GM19397 (cell line): ENCODE data around the gene CES2.

Experiments
- ATAC-seq: cut with Tn5 transposase; IDR thresholded peaks from one replicate; pipeline ENCODE4 v1.9.1; 2021; ENCODE audit warnings: mild to moderate bottlenecking, moderate library complexity; ENCODE audit not compliant: unreplicated experiment

CES2 gene

GRCh38 chr16:66918803-66919568 is 16.3 kb upstream of the CES2 start, which contains the start of gene CDH16:
Gene CDH16, minus strand, starts transcription at chr16:66918885. Its CDS starts 820 bp downstream, at chr16:66918065.
- no peak for ATAC-seq

GRCh38 chr16:66919569-66920298 is 15.6 kb upstream of the CES2 start:
- ATAC-seq, result no peak

GRCh38 chr16:66920299-66920590 is 15.1 kb upstream of the CES2 start:
- ATAC-seq, result no peak

- no peak for ATAC-seq
Measured at GRCh38 chr16:66920924-66921680, 14.2 kb upstream of the CES2 start.

GRCh38 chr16:66921729-66922450 is 13.4 kb upstream of the CES2 start:
- ATAC-seq, result no peak

GRCh38 chr16:66923247-66923731 is 12.0 kb upstream of the CES2 start:
- ATAC-seq, result no peak

GRCh38 chr16:66923866-66924265 is 11.4 kb upstream of the CES2 start:
- no peak for ATAC-seq

GRCh38 chr16:66924527-66925321 is 10.6 kb upstream of the CES2 start:
- no peak for ATAC-seq

- ATAC-seq, result no peak
Measured at GRCh38 chr16:66925322-66925840, 9.9 kb upstream of the CES2 start, which contains the start of gene RRAD. Gene RRAD, minus strand, starts transcription at chr16:66925535. Its CDS starts 356 bp downstream, at chr16:66925179.

GRCh38 chr16:66926171-66926947 is 9.0 kb upstream of the CES2 start:
- no peak for ATAC-seq

GRCh38 chr16:66926961-66927436 is 8.3 kb upstream of the CES2 start:
- no peak for ATAC-seq

- ATAC-seq, result no peak
Measured at GRCh38 chr16:66927918-66928649, 7.2 kb upstream of the CES2 start.

- no peak for ATAC-seq
Measured at GRCh38 chr16:66928702-66929388, 6.5 kb upstream of the CES2 start.

GRCh38 chr16:66930189-66930588 is 5.1 kb upstream of the CES2 start:
- ATAC-seq, result no peak

GRCh38 chr16:66931665-66932064 is 3.7 kb upstream of the CES2 start:
- no peak for ATAC-seq

GRCh38 chr16:66932076-66932475 is 3.2 kb upstream of the CES2 start:
- ATAC-seq, result no peak

- ATAC-seq, result peak; percentile 10
Measured at GRCh38 chr16:66933776-66934137, 1.6 kb upstream of the CES2 start.
